A172 (cell line): ENCODE results near the gene GNAI1. TPM values are rescaled to one million over a fixed set of nuclear protein-coding genes. Genes with fewer than 3 reads are reported as not detected.

Source experiments
- DNase-seq: peaks from one replicate; pipeline ENCODE4 v3.0.0-alpha.2; 2015; ENCODE audit warnings: low spot score
- total RNA-seq: library from RNA; depleted of rRNA; stranded (reverse); fragments of >200 nt; shearing (Covaris generic); gene quantifications from 2 replicates; pipeline ENCODE4 v1.2.3, GENCODE V29; 2014; rRNA removed

Gene GNAI1
- total RNA-seq = 51.4 and 55.1 TPM in 2 replicates

DNA sequence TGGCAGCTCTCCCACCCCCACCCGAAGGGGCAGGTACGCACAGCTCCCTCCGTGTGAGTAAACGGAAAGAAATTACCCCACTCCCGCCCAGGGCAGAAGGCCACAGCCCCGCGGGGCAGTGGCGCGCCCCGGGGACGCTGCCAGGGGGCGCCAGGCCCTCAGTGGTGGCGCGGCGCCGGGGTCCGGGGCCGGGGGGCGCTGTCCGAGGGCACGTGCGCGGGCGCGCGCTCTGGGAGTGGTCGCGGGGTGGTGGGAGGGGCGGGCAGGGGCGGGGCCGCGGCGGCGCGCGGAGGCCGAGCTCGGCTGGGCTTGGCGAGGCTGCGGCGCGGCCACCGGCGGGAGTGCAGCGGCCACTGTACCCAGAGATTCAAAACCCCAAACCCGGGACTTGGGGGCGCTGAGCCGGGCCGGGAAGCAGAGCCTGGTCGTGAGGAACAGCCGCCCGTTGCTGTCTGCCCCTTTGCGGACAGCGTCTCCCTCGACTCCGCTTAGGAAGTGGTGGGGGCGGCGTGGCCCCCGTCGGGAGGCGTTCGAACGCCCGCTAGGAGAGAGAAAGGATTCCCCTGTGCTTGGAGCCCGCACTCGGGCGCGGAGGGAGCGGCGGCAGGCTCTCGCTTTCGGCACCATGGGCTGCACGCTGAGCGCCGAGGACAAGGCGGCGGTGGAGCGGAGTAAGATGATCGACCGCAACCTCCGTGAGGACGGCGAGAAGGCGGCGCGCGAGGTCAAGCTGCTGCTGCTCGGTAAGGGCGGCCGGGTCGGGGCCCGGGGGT, at the start of gene GNAI1:
Gene GNAI1, plus strand, starts transcription at position 296 of the 773 bp plus-strand sequence. Its CDS starts 330 bp downstream, at position 626.
- peak; percentile 75 for DNase-seq

DNA sequence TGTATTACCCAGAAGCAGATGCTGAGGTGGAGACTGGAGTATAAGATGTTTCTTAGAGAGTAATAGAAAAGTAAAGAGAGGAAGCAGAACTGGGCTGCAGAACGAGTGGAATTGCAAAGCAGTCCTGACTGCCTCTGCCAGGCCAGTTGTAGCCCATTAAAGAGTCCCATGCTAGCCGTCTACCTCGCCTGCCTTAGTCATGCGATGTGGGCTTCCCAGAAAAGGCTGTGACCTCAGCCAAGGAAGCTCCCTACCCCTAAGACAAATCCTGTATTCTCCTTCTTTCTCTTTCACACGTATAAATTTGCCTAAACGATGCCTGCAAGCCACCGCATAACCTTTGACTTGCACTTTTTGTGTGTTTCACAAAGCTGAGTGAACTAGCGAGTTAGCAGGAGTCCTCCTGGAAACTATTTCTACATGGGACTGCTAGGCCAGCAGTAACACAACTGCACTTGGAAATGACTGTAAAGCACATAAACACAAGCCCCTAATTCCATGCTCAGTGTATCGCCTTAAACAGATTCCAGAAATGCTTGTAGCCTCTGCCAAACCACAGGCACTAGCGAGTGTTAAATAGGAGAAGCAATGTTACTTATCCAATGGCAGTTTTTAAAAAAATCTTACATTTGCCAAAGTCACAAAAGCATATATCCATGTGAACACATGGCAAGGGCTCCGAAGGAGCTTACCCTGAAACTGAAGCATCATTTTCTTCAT, 47.4 kb upstream of the GNAI1 start:
- peak; percentile 43 for DNase-seq

DNA sequence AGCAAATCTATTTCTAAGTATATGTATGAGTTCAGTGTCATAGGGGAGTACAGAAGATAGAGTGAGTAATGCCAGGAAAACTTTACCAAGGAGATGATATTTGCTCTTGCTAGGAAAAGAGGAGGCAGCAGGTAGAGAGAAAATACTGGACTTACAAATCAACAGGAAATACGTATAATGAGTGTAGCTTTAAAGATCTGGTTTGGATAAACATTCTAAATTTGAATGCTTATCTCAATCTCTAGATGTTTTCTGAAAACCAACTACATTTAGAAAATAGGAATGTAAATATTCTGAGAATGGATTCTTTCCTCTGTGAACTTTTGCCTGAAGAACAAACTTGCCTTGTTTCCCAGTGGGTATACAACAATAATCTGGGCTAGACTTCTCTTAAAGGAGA, 46.9 kb upstream of the GNAI1 start:
- DNase-seq = peak; percentile 34

DNA sequence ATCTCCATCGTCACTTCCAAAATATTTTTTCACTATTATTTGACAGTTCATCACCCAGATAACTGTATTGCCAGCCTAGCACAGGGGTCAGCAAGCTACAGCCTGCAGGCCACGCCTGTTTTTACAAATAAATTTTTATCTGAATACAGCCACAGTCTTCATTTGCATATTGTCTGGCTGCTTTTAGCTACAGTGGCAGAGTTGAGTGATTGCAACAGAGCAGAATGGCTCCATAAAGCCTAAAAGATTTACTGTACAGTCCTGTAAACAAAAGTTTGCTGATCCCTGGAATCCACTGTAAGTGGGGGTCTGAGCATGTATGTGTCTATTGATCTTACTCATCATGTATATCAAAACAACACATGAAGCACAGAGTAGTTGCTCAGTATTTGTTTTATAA, 45.9 kb upstream of the GNAI1 start:
- no peak for DNase-seq

DNA sequence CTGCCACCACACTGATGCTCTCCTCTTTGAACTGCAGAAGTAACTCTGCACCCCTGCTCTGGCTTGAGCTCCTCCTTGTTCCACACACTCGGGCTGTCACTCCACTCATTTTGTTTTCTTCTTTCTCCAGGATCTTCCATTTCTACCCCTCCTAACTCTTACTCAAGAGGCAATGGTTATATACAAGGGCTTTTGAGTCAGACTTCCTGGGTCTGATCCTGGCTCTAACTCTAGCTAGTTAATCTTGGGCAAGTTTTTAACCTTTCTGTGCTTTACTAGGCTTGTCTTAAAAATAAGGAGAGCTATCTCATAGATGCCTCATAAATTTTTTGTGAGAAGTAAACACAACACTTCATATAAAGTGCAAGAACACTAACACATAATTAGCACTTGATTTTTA, 45.3 kb upstream of the GNAI1 start:
- no peak for DNase-seq

DNA sequence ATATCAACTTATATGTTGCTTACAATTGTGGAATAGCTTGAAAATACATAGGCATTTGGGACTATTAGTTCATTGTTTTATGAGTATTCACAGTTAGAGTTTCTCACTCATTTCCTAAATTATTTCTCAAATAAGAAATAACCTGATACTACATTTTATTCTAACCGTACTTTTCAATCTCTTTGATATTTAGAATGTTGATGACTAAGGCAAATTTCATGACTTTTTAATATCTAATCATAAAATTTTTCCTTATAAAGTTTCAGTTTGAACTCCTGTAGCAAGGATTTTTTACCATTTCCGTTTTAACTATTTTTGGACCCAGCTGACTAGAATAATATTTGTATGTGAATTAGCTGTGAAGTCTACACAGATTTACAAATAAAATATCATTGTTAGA, 41.3 kb upstream of the GNAI1 start:
- DNase-seq = no peak

DNA sequence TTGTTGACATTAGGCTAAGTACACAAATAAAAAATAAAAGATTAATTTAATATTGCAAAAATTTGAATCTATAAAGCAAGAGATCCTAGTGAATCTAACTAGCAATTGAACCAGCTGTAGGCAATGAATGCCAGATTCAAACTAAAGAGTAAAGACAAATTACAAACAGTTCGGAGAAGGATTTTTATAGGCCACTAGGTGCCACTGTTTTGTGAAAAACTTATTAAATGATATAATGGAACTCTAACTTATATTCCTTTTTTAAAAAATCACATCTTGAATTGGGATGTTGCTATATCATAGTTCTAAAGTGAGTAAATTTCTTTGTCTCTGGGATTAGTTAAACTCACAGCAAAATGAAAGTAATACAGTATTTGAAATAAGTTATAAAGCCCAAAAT, 39.1 kb upstream of the GNAI1 start:
- peak; percentile 26 for DNase-seq

DNA sequence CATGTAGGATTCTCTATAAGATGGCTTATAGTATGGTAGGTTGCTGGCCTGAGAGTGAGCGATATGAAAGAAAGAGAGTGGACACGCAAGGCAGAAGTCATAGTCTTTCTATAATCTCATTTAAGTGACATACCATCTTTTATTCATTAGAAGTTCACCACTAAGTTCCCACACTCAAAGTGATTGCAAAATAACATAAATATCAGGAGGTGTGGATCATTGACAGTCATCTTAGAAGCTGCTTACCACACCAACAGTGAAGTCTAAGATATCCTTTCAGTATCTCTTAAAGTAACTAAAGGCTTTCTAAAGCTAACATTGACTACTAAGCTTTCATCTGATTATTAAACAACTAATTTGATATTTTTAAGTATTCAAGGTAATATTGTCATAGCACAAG, 36.9 kb upstream of the GNAI1 start:
- DNase-seq = no peak

DNA sequence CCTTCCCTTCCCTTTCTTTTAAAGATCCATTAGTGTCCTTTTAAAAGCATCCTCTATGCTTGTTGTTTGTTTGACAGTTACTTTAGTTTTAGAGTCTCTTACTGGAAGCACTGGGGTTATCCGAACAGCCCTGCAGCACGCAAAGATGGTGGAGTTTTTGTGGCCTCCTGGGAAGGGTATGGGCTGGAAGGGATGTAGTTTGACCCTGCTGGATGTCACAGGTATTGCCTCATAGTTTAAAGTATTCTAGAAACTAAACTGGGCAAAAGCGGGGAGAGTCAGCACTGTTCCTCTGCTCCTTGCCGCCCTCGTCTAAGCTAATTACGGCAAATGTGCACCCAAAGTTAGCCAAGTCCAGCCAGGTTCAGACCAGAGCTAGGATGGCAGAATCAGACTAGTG, 35.8 kb upstream of the GNAI1 start:
- DNase-seq = no peak

DNA sequence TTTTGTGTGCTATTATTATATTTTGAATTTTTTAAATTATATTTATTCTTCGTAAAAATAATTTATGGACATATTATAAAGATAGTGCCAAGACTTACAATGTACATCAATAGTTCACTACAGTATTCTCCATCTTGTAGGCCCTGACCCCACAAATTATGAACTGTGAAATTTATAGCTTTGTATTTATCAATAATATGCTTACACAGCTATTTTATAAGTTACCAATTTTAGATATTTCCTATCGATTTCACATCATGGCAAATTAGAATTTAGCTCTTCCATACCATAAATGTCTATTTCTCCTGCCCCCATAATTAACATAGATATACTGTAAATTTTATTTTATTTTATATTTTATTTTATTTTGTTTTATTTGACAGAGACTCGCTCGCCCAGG, 34.4 kb upstream of the GNAI1 start:
- no peak for DNase-seq

DNA sequence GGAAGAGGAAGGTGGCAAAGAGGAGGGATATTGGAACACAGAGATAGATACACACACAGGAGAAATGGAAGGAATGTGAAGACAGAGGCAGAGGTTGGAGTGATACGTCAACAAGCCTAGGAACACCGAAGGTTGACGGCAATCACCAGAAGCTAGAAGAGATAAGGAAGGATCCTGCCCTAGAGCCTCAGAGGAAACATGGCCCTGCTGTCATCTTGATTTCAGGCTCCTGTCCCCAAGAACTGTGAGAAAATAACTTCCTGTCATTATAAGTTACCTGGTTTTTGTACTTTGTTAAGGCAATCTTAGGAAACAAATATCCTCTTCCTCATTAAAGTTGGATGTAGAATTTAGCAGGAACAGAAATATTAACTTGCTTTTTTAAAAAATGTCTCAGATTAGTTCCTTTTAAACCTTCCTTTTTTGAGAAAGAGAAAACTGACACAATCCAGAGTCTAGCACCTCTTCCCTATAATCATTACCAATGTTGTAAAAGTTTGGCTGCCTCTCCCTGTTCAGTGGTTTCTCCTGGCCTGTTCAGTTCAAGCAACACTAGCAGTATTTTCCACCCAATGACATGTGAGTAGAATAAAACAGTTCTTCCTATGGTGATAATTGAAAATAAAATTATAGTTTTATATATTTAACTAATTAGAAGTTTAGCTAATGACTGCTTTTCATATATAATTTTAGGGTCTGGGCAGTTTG, 28.8 kb upstream of the GNAI1 start:
- DNase-seq = no peak

DNA sequence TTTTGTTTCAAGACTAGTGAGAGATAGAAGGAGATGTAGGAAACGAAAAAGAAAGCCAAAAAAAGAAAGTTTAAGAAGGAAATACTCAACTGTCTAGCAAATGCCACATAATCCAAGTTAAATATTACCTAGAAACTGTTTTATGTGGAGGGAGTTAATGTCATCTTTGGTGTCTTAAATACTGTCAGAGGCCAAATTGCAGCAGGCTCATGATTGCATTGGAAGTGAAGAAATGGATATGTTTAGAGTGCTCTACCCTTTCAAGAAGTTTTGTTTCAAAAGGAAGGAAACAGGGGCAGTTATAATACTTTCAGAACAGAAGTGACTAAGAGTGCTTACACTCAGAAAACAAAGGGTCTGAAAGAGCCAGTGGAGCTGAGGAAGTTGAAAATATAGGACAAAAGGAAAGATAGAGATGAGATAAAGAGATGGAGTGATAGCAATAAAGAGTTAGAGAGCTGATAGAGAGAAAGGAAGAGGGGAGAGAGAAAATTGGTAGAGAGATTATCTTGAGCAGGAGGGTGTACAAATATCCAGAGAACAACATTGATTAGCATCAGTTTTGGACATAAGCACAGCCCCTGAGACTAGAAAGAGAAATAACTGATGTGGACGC, 28.0 kb upstream of the GNAI1 start:
- DNase-seq = no peak

DNA sequence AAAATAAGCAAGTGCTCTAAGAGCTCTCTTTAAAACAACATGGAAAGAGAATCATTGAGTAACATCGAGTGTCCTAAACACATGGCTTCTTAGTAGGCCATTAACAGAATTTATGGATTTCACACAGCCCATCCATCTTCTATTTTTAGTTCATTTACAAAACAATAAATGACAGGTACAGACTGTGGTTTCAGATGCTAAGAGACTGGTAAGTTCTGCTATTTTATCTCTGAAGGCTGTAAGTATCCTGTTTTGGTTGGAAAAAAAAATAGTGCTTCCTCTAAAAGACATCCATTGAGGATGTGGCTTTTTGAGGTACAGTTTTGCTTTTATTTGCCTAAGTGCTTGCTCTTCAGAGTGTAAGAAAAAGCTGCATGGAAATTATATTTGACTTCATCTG, 27.4 kb upstream of the GNAI1 start:
- DNase-seq = no peak

DNA sequence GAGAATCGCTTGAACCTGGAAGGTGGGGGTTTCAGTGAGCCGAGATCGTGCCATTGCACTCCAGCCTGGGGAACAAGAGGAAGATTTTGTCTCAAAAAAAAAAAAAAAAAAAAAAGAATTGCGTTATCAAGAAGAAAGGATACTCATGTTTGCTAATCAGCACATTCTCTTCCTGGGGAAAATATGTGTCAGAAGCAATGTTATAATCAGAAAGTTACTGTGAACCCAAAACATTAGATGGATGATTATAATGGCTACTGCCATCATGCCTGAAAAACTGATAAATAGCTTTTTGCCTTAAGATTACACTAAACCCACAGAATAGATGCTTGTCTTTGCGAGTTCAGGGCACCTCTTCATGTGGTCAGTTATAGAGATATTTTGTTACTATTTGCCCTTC, 24.3 kb upstream of the GNAI1 start:
- no peak for DNase-seq

DNA sequence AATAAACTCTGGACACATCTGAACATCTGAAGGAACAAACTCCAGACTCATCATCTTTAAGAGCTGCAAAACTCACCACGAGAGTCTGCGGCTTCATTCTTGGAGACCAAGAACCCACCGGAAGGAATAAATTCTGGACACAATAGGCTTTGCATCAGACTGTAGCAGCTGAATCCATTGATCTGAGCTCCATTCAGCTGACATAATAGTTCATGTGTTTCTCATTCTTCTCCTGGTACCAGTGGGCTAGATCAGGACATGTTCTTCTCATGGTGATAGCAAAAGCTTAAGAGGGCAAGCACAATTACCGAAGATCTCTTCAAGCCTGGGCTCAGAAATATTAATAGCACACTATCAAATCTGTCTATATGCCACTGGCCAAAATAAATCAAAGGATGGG, 20.5 kb upstream of the GNAI1 start:
- no peak for DNase-seq

DNA sequence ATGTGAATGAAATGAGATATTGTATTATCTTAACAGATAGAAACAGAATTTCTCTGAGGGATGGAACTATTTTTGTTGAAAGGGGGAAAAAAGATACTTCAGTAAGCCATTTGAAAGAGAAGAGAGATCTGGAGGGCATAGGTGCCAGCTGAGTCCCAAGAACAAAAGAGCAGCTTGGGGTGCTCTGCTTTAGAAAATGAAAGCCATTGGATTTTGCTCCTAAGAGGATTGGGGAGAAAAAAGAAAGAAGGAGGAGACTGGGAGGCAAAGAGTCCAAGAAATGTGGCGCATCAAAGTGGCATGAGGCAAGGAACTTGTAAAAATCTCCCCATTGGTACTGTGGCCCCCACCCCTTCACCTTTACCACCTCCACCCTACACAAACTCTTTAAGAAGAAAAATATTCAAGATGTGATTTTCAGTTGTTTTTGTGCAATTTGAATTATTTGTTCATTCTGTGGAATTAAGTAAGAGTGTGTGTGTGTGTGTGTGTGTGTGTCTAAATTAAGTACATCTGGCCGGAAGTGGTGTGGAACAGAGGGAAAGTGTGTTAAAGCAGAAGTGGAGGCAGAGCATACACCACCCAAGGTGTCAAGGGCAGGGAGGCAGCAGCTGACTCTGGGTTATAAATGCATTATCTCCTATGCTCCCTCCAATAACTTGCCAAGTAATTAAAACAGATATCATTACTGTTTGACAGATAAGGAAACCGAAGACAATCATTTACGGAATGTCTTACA, 9.9 kb upstream of the GNAI1 start:
- DNase-seq = no peak

DNA sequence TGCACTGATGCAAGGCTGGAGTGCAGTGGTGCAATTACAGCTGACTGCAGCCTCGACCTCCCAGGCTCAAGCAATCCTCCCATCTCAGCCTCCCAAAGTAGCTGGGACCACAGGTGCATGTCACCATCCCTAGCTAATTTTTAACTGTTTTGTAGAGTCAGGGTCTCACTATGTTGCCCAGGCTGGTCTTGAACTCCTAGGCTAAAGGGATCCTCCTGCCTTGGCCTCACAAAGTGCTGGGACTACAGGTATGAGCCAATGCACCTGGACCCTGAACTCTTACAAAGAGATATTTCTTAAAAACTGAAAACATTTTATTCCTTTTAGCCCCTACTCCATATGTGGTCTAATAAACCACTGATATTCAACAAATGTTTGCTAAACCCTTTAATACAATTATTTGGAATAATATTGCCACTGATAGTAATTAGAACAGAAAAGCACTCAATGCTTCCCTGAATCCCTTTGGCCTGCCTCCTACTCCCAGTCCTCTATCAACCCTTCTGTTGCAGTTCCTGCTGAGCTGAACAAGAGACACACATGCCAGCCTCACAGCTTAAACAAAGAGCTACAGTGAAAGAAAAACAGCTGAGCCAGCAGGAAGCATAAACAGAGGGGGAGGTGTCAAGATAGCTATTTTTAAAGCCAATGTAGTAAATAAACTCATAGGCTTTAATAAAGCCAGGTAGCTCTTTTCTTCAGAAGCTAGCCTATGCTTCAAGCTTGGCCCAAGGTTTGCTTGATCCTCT, 7.0 kb upstream of the GNAI1 start:
- DNase-seq = no peak

DNA sequence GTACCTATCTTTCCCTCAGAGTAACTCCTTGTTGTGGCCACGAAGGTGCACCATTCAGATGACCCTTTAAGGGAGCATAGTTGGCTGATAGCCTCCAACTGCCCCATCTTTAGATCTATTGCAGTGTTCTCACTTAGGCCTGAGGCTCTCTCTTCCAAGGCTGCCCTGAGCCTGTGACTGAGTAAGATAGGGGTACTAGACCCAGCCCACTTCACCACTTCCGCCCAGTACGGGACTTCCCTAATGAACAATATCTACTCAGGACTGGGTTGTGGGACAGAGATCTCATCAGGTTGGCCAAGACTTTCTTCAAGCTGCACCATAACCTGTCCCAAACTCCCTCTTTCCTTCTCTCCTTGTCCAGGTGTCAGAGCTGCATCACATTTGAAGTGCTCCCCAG, 5.7 kb upstream of the GNAI1 start:
- no peak for DNase-seq

DNA sequence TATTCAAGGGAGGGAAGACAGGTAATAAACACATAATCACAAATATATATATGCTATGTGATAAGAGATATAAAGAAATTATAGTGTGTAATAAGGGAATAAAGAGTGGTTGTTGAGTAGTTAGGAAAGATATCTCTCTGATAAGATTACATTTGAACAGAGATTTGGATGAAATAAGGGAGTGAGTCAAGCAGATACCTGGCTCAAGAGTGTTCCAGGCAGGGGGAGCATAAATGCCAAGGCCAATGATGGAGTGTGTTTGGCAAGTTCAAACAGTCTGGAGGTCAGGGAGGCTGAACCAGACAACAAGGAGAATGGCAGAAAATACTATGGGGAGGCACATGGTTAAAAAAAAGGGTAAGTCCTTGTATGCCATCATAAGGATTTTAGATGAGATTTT, 4.8 kb upstream of the GNAI1 start:
- DNase-seq = no peak

DNA sequence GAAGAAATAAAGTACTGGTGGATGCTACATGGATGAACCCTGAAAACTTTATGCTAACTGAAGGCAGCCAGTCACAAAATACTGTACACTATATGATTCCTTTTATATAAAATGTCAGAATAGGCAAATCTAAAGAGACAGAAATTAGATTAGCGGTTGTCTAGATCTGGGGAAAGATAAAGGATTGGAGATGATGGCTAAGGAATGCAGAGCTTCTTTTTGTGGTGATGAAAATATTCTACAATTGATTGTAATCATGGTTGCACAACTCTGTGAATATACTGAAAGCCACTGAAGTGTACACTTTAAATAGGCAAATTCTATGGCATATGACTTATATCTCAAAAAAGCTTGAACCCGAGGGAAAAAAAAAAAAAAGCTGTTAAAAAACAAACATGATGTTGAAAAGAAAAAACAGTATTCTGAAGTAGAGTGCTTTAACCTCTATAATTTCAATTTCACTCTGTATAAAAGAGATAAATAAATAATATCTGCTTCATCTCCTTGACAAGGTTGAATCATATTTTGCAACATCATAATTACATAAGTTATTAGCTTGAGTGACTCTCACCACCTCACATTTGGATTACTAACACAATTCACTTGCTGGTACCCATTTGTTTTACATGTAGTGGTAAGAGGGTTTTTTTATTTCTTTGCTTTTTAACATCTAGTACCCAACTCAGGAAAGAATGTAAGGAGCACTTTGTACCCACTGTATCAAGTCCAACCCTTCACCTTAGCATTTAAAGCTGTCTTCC, 2.8 kb upstream of the GNAI1 start:
- no peak for DNase-seq
